Peyer's patch (tissue), 4 donors: Measurements from ENCODE around the gene OR1A2.

ENCODE experiments used
- CTCF ChIP-seq, 6 experiments: fragments of 450-650 bp in 4 of 6; fragments of 200-600 bp in 2 of 6; sonication (generic) in 1 of 6; IDR thresholded peaks; one replicate each; pipeline ENCODE4 v1.5.1; 2017 to 2019; ENCODE audit warnings: antibody characterized with exemption in 6 of 6, mild to moderate bottlenecking in 3 of 6, moderate library complexity in 1 of 6
- POLR2A ChIP-seq, 2 donors: fragments of 450-650 bp; IDR thresholded peaks; one replicate each; pipeline ENCODE4 v1.5.1; 2017; ENCODE audit warnings: antibody characterized with exemption in 2 of 2, mild to moderate bottlenecking in 2 of 2, moderate library complexity in 2 of 2

GRCh38 chr17:3213001-3213400 lies 15.7 kb downstream of the OR1A2 start:
- TF ChIP-seq CTCF (IDR thresholded peaks at IDR 0.05) (no peak), POLR2A (IDR thresholded peaks at IDR 0.05) (no peak)
